ENCODE results near the gene EHMT2.

EHMT2 gene

DNA sequence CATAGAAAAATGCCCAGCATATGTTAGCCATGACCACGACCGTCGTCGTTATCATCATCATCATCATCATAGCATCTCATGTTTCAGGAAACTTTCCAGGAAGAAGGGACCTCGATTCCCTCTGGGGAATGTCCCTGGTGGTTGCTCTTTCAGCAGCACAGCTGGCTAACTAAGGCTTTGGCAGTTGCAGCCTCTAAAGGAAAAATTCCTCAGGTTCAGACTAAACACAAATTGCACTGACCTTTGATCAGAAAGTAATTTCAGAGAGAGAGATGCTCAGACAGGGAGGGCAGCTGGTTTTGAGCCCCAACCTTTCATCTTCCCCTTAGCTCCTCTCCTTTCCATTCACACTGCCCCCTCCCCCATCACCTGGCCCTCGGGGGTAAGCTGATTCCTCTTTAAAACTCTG is 42.8 kb upstream of the EHMT2 start:
- TF ChIP-seq POLR2AphosphoS5 (IDR thresholded peaks at IDR 0.05; ENCODE audit: low read depth) (no peak), GABPA (IDR thresholded peaks at IDR 0.05; ENCODE audit: low read depth) (no peak), SPI1 (IDR thresholded peaks at IDR 0.05; ENCODE audit: borderline replicate concordance, low read depth) (no peak)
- TF ChIP-seq, protein P1, sequence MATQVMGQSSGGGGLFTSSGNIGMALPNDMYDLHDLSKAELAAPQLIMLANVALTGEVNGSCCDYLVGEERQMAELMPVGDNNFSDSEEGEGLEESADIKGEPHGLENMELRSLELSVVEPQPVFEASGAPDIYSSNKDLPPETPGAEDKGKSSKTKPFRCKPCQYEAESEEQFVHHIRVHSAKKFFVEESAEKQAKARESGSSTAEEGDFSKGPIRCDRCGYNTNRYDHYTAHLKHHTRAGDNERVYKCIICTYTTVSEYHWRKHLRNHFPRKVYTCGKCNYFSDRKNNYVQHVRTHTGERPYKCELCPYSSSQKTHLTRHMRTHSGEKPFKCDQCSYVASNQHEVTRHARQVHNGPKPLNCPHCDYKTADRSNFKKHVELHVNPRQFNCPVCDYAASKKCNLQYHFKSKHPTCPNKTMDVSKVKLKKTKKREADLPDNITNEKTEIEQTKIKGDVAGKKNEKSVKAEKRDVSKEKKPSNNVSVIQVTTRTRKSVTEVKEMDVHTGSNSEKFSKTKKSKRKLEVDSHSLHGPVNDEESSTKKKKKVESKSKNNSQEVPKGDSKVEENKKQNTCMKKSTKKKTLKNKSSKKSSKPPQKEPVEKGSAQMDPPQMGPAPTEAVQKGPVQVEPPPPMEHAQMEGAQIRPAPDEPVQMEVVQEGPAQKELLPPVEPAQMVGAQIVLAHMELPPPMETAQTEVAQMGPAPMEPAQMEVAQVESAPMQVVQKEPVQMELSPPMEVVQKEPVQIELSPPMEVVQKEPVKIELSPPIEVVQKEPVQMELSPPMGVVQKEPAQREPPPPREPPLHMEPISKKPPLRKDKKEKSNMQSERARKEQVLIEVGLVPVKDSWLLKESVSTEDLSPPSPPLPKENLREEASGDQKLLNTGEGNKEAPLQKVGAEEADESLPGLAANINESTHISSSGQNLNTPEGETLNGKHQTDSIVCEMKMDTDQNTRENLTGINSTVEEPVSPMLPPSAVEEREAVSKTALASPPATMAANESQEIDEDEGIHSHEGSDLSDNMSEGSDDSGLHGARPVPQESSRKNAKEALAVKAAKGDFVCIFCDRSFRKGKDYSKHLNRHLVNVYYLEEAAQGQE (IDR thresholded peaks at IDR 0.05; ENCODE audit: insufficient replicate concordance, low read depth) = no peak
- TF ChIP-seq, protein P2, sequence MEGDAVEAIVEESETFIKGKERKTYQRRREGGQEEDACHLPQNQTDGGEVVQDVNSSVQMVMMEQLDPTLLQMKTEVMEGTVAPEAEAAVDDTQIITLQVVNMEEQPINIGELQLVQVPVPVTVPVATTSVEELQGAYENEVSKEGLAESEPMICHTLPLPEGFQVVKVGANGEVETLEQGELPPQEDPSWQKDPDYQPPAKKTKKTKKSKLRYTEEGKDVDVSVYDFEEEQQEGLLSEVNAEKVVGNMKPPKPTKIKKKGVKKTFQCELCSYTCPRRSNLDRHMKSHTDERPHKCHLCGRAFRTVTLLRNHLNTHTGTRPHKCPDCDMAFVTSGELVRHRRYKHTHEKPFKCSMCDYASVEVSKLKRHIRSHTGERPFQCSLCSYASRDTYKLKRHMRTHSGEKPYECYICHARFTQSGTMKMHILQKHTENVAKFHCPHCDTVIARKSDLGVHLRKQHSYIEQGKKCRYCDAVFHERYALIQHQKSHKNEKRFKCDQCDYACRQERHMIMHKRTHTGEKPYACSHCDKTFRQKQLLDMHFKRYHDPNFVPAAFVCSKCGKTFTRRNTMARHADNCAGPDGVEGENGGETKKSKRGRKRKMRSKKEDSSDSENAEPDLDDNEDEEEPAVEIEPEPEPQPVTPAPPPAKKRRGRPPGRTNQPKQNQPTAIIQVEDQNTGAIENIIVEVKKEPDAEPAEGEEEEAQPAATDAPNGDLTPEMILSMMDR (IDR thresholded peaks at IDR 0.05; ENCODE audit: insufficient read depth, low read length) = no peak
- no peak for DNase-seq (ENCODE audit: low read depth in 1 of 2, low spot score in 1 of 2)
- Histone ChIP-seq H3K4me3 (replicated peaks; ENCODE audit: insufficient read depth, low read length) (no peak overlapping the region), H3K27ac (replicated peaks) (no peak overlapping the region), H3K27me3 (ENCODE audit: insufficient read depth, poor library complexity, severe bottlenecking) (peaks cover 4% of the 10 kb centered on the region)

DNA sequence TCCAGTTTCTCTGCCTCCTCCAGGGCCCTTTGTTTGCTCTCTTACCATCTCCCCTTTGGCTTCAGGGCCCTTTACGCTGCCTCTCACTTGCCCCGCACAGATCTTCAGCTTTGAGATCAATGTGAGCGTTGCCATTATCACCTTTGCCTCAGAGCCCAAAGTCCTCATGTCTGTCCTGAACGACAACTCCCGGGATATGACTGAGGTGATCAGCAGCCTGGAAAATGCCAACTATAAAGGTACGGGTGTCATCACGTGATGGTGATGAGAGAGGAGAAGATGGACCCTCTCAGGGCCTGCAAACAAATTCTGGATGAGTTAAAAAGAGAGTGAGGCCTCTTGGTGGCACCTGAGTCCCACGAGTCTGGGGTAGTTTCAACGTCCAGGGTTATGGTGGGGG is 38.3 kb upstream of the EHMT2 start:
- no peak overlapping the region for H3K27ac ChIP-seq (replicated peaks)
- DNase-seq (ENCODE audit: low read depth in 1 of 2, low spot score in 1 of 2) = no peak

DNA sequence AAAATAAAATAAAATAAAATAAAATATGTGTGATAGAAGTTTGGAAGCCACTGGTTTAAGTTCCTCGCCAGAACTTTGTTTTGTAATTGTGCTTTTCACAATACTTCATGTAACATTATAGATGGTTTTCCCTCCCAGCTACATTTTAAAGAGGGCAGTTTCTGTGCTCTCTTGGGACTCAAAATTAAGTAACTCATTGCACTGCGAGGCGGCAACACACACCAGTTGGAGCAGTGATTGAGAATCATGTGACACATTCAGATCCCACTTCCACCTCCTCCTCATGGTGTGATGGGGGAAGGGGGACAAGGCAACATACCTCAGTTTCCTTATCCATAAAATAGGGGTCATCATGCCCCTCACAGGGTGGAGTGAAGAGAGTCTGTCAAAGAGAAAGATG is 37.5 kb upstream of the EHMT2 start:
- no peaks in the 10 kb centered on the region for H3K27me3 ChIP-seq (ENCODE audit: insufficient read depth, poor library complexity, severe bottlenecking)
- no peak for DNase-seq (ENCODE audit: low read depth in 1 of 2, low spot score in 1 of 2)
- H3K27ac ChIP-seq (replicated peaks) = no peak overlapping the region
- no peak overlapping the region for H3K4me3 ChIP-seq (replicated peaks; ENCODE audit: insufficient read depth, low read length)
- TF ChIP-seq, protein P1 (IDR thresholded peaks at IDR 0.05; ENCODE audit: insufficient replicate concordance, low read depth) = no peak
- TF ChIP-seq POLR2AphosphoS5 (IDR thresholded peaks at IDR 0.05; ENCODE audit: low read depth) (no peak), SPI1 (IDR thresholded peaks at IDR 0.05; ENCODE audit: borderline replicate concordance, low read depth) (no peak), GABPA (IDR thresholded peaks at IDR 0.05; ENCODE audit: low read depth) (no peak)
- TF ChIP-seq, protein P2 (IDR thresholded peaks at IDR 0.05; ENCODE audit: insufficient read depth, low read length) = no peak

More for the DNA sequence above, 38.3 kb upstream of the EHMT2 start:
- H3K27me3 ChIP-seq (ENCODE audit: insufficient read depth, poor library complexity, severe bottlenecking) = no peaks in the 10 kb centered on the region
- no peak for TF ChIP-seq SPI1 (IDR thresholded peaks at IDR 0.05; ENCODE audit: borderline replicate concordance, low read depth)
- no peak for TF ChIP-seq GABPA (IDR thresholded peaks at IDR 0.05; ENCODE audit: low read depth)
- no peak for TF ChIP-seq POLR2AphosphoS5 (IDR thresholded peaks at IDR 0.05; ENCODE audit: low read depth)
- TF ChIP-seq, protein P1 (IDR thresholded peaks at IDR 0.05; ENCODE audit: insufficient replicate concordance, low read depth) = no peak
- TF ChIP-seq, protein P2 (IDR thresholded peaks at IDR 0.05; ENCODE audit: insufficient read depth, low read length) = no peak
- no peak overlapping the region for H3K4me3 ChIP-seq (replicated peaks; ENCODE audit: insufficient read depth, low read length)

Data from HL-60 (cell line).